Measurements from ENCODE around the gene SS18L1.

SS18L1 gene

DNA sequence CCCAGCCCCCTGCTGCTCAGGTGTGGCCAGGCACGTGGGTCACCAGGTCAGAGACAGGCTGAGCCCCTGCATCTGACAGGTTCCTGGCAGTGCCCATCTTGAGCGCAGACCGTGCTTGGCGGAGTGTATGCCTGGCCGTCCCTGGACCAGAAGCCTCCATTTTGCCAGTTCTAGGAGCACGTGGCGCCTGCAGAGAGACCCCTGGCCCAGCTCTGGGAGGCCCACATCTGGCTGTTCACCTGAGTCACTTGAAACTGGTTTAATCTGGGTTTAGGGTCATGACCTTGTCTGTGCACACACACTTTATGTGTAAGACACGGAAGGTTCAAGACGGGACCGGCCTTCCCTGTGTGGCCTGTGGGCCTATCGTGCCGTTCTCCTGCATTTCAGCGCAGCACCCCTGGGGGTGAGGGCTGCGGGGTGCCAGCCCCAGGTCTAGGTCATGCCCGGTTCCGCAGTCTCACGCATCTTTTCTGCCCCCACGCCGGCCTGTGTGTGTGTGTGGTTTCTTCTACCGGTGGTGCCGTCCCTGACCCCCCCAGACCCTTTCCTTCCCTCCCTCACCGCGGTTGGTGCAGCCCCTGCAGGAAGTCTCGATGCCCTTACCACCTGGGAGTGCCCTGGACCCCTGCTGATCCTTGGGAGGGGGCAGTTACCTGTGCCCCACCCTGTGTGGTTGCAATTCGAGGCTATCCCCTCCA, 14.0 kb downstream of the SS18L1 start:
- DNase-seq = no peak

DNA sequence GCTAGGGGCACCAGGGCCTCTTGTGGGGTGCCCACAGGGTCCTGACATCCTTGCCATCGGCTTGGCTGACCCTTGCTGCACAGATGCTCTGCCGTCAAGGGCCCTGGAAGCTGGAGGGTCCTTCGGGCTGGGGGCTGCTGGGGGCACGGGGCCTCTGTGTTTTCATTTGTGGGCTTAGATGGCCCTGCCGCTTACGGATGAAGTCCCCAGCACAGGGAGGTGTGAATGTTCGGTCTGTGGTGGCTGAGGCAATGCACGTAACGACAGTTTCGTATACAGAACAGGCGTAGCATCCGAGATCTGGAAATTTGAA, 14.5 kb downstream of the SS18L1 start:
- no peak for DNase-seq

DNA sequence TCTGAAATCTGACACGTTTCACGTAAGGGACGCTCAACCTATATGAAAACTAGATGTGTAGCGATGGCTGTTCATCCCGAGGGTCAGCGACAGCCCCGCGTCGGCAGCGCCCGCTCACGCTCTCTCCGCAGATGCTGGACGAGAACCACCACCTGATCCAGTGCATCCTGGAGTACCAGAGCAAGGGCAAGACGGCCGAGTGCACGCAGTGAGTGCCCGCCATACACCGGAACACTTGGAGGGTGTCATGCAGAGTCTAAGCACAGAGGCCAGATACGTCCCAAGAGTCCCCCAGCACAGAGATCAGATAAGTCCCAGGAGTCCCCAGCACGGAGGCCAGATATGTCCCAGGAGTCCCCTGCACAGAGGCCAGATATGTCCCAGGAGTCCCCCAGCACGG, 15.0 kb downstream of the SS18L1 start:
- no peak for DNase-seq

DNA sequence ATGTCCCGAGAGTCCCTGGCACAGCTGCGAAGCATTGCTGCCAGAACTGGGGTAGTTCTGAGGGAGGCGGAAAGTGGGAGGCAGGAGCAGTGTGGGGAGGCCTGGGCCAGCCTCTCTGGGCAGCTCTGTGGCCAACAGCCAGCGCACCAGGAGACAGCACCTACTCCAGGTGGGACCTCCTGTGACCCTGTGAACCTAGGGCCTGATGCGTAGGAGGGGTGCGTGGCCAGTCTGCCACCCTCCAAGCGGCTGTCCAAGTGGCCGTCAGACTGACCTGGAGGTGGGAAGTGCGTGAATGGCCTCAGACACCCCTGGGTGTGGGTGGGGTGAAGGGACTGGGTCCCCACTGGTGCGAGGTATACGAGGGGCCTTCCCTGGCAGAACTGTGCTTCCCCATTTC, 15.5 kb downstream of the SS18L1 start:
- DNase-seq = no peak

DNA sequence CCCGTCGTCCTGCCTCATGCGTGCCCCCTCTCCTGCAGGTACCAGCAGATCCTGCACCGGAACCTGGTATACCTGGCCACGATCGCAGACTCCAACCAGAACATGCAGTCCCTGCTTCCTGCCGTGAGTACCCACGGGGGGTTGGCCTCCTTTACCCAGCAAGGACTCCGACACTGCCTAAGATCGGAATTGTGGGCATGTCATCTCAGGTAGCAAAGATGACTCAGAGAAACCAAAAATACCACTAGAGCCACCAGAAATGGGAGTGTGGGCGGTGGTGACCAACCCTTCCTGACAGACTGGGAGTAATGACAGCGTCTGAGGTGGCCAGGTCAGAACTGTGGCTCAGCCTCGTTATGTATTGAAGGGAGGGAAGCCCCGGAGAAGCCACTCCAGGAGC, 16.3 kb downstream of the SS18L1 start:
- DNase-seq = no peak

DNA sequence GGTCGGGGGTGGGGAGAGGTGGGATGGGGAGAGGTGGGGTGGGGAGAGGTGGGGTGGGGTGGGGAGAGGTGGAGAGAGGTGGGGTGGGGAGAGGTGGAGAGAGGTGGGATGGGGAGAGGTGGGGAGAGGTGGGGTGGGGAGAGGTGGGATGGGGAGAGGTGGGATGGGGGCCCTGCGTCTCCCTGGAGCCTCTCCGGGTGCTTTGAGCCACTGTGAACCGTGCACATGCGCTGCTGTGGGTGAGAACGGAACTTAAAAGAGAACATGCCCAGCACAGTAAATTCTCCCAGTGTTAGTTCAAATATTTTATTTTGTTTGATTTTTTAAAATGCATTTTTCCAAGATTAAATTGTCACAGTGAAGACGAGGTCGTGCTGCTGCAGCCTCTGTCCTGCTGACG, 16.7 kb downstream of the SS18L1 start:
- no peak for DNase-seq

DNA sequence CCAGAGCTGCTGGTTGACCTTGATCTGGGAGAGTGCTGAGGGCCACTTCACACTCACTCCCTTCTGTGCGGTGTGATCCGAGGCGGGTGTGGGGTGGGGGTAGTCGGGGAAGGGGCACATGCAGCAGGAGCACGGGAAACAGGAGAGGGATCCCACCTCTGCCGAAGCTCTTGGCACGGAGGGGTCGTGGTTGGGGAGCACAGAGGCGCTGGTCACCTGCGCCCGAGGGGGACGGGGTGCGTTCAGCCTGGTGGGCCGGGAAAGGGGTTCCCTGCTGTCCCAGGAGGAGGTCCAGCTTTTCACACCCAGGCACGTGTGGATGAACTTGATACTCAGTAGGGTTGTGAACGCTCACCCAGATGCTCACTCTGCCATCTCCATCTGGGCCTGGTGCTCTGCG, 17.3 kb downstream of the SS18L1 start:
- no peak for DNase-seq

DNA sequence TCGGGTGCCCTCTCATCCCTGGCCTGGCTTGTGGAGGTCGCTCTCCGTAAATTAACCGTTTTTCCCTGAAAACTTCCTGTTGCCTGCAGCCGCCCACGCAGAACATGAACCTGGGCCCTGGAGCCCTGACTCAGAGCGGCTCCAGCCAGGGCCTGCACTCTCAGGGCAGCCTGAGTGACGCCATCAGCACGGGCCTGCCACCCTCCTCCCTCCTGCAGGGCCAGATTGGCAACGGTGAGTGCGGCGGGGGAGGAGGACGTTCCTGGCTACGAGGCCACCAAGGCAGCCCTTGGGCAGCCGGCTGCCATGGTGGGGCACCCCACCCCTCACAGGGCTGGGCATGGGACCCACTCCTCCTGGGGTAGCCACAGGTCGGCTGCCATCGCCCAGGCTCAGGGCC, 17.8 kb downstream of the SS18L1 start:
- no peak for DNase-seq

DNA sequence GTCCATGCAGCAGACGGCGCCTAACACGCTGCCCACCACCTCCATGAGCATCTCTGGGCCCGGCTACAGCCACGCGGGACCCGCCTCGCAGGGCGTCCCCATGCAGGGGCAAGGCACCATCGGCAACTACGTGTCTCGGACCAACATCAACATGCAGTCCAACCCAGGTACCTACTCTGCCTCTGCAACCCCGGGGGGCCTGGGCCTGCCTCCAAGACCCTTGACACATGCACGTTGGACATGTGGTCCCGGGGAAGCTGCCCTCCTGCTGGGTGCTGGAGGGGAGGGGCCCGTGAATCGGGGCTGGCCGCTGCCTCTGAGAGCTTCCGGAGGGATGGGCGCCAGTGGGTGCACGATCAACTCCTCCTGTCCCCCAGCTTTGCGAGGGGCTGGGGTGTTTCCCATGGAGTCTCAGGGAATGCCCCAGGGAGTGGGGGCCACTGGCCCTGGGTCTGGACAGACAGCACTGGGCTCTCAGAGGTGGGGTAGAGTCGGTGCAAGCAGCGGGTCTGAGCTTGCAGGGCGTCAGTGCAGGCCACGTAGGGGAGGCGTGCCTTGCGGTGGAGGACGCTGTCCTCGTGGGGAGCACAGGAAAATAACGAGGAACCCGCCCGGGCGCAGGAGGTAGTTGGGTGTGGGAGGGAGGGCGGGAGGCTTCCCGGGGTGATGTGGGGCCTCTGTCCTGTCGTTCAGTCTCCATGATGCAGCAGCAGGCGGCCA, 19.4 kb downstream of the SS18L1 start:
- no peak for DNase-seq

DNA sequence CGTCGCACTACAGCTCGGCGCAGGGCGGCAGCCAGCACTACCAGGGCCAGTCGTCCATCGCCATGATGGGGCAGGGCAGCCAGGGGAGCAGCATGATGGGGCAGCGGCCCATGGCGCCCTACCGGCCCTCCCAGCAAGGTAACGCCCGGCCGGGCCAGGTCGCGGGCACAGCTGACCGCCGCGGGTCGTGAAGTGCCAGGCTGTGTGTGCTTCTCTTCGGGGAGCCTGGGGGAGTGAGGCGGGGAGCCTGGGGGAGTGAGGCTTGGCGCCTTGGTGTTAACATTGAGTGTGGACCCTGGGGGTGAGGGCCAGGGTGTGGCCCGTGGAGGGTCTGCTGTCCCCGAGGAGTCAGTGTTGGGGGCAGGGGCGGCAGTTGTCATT, 19.9 kb downstream of the SS18L1 start:
- no peak for DNase-seq

DNA sequence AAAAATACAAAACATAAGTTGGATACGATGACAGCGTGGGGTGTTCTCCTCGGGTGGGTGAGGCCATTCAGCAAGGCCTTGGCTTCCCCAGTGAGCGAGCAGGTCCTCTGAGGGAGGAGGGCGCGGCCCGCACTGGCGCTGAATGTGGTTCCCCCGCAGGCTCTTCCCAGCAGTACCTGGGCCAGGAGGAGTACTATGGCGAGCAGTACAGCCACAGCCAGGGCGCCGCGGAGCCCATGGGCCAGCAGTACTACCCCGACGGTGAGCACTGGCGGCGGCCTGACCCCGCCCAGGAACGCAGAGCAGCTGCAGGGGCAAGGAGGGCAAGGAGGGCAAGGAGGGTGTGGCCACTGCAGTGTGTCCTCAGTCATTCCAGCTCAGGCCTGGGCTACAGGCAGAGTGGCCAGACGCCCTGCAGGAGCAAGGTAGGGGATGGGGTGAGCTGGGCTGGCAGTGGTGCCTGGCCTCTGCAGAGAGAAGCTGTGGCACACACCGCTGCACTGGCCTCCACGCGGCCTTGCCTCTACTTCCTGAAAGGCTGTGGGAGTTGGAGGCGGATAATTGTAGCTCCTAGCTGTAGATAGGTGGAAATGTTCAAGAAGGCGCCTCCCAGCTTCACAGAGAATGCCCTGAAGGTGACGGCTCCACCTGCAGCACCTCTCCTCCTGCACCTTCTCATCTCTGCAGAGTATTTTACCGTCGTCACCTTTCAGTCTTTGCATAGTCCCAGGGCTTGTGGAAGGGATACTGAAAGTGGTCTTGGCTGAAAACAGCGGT, 20.6 kb downstream of the SS18L1 start:
- no peak for DNase-seq

DNA sequence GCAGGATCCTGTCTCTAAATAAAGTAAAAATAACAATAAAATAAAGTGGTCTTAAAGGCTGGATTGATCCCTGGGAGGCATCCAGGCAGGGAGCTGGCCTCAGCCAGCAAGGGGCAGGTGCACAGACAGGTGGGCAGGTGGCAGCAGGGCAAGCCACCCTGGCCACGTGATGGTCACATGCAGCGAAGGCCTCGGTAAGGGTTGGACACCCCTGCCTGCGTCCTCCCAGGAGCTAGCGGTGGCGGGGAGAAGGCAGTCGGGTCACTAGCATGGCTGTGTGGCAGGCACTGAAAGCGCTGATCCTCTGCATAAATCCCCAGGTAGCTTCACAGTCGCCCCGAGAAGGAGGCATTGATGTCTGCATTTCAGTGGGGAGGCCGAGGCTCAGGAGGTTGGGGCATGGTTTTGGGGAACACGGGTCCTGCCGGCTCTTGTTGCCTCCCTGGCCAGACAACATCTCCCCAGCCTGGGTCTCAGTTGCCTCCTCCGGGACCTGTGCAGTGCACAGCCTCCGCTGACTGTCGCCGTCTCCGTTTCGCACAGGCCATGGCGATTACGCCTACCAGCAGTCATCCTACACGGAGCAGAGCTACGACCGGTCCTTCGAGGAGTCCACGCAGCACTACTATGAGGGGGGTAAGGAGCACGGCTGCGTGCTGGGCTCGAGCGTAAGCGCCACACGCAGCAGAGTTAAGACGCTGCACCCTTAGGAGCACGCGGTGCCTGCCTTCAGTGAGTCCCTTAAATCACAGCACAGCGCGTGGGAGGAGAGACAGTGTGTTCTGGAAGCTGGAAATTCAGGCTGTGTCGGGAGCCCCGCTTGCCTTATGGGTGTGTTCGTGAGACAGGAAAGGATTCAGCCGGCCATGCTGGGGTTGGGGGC, 21.6 kb downstream of the SS18L1 start:
- DNase-seq = no peak

DNA sequence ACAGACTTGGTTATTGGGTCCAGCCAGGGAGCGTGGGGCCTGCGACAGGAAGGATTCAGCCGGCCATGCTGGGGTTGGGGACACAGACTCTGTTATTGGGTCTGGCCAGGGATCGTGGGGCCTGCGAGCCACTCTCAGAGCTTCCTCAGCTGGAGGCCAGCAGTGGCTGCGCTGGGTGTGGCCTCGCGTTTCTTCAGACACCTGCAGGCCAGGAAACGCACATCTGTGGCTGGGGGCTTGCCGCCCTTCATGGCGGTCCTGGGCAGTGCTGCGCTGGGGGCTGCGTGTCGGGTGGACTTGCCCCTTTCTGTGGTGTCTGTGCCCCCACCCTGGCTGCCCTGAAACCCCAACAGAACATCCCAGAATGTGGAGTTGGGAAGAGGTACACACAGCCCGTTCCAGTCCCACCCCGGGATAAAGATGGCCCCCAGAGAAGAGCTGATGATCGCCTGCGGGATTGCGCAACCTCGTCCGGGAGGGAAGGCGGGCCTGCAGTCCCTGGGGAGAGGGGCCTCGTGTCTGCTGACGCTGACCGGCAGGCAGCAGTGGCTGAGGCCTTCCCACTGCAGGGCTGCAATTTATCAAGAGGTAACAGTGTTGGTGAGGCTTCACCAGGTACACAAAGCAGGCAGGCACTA, 22.3 kb downstream of the SS18L1 start:
- DNase-seq = no peak

DNA sequence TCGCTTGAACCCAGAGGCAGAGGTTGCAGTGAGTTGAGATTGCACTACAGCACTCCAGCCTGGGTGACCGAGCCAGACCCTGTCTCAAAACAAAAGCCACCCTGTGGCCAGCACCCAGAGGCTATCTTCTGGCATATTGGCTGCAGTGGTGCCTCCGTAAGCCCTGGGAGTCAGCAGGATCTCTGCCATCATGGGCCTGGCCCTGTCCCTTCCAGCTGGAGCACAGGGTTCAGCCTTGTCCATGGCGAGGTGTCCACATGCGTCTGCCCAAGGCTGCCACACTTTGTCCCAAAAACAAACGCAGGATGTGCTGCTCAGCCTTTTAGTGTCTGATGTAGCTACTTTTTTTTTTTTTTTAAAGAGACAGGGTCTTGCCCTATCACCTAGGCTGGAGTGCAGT, 23.9 kb downstream of the SS18L1 start:
- DNase-seq = no peak

DNA sequence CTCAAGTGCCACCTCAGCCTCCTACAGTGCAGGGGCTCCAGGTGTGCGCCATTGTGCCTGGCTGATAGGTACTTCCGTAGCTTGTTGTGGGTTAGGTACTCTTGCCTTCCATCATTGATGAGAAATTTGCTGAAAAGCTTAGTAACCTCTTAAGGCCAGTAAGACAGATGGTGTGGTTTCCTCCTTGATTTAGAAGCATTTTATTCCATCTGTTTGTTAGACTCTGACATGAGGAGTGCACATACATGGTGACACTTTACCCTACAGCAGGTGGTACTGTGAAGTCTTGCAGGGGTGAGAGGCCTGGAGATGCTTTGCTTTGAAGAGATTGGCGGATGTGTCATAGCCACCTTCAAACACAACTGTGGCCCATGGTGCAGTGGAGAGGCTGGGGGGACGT, 24.5 kb downstream of the SS18L1 start:
- no peak for DNase-seq

DNA sequence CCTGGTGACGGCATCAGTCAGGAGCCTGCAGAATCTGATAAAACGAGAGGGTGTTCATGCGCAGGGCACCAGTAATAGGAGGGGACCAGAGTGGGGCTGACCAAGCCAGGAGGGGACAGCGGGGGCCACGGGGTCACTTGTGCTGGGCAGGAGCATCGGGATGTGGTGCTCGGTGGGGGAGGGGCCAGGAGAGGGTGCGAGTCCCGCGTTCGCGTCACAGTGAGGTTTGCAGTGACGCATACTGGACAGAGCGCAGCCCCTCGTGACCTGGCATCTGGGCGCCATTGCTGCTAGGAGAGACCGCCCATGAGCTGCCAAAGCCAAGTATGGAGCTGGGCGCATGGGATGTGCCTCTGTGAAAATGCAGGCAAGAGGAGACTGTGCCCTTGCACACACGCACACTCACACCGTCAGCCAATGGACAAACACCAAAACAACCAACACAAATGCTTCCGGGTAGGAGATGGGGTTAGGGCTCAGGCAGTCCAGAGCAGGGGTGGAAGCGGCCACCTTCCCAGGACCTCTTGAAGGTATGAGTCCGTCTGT, 25.4 kb downstream of the SS18L1 start:
- no peak for DNase-seq

DNA sequence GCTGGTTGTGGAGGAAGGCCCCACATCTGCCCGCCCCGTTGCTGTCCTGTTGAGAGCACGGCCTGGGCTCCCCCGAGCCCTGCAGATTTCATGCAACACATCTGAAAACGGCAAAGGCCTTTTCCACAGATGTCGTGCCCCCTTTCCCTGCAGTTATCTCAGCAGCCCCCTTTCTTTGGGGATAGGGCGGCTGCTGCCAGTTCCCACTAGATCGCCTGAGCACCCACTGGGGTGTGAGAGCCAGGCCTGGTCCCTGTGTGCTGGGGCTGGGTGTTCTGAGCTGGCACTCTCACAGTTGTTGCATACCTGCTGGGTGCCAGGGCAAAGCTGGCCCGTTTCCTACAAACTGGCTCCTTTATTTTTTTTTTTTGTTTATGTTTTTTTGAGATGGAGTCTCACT, 27.0 kb downstream of the SS18L1 start:
- no peak for DNase-seq

DNA sequence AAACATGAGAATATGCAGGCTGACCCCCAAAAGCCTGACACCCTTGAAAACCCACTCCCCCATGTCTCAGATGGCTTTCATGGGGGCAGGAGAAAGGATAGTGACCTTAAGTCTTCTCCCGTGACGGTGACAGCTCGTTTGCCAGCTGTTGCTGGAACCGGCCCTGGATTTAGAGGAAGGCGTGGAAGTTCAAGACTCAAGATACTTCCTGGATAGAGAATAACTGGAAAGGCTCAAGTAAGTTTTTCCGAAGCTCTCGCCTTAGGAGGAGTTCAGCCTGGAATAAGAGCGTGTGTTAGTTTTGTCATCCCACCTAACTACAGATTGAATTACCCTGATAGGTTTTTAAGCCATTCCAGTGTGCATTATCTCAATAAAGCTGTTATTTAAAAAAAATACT, 27.7 kb downstream of the SS18L1 start:
- DNase-seq = no peak

DNA sequence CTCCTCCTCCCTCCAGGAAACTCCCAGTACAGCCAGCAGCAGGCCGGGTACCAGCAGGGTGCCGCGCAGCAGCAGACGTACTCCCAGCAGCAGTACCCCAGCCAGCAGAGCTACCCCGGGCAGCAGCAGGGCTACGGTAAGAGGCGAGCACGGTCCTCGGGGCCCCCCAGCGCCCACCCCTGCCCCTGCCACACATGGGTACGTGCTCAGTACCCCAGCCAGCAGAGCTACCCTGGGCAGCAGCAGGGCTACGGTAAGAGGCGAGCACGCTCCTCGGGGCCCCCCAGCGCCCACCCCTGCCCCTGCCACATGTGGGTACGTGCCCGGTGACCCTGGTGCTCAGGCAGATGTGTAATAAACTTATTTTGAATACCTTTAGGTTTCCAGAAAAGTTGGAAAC, 29.1 kb downstream of the SS18L1 start:
- no peak for DNase-seq

DNA sequence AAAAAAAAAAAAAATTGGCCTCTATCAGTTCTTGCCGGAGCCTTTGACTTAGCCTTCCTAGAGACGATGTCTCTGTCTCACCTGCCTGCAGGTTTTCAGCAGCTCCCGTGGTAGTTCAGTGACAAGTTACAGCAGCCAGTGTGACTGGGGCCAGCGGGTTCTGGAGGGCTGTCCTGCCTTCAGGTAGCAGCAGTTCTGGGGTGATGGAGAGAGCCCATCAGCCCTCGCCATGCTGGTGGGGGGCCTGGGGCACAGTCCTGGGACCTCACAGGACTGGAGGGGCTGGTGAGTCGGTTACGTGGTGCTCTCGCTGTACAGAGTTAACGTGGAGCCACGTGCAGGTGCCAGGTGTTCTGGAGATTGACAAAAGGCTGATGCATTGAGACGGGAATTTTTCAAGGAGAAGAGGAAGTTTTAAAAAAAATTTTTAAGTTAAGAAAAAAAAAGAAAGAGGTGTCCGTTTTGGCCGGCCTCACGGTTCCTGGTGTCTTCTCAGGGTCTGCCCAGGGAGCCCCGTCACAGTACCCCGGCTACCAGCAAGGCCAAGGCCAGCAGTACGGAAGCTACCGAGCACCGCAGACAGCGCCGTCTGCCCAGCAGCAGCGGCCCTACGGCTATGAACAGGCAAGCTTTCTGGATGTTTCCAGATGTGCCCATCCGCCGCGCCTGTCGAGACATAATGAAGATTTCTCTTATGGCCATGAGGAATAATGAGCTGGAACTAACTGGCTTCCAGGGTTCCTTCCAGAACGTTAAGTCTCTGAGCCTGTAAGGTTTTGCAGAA, 30.6 kb downstream of the SS18L1 start:
- DNase-seq = peak; percentile 2

DNA sequence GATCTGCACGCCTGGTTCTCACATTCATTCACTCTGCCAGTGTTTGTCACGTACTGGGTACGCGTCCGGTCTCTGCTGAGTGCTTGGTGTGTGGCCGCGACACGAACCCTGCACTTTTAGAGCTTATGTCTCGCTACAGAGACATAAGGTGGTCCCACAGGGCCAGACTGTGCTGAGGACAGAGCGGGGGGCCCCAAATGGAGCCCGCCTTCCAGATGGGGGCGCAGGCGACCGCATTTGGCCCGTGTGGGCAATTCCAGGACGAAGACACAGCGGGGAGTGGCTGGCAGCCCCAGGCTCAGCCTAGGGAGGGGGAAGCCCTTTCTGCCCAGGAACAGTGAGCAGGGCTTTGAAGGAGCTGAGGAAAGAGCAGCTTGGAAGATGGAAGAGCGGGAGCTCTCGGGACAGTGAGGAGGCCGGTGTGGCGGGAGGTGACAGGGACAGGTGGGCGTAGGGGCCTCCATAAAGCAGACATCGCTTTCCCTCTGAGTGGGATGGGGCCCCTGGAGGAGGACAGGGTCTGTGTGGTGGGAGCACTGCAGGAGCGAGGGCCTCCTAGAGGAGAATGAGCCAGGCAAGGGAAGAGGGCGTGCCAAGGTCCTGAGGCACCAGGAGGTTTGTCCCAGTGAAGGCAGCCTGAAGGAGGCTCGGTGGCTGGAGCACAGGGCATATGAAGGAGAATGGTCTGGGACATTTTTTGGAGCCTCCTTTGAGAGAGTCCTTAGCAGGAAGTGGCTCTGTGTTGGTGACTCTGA, 31.5 kb downstream of the SS18L1 start:
- DNase-seq = peak; percentile 15

Data from CD4-positive, alpha-beta T cell treated with Interleukin-15 for 1 hour (primary cell).